Ovary (tissue), 9 donors: ENCODE measurements around the gene SYT14. TPM values are rescaled to one million over a fixed set of nuclear protein-coding genes. Genes with fewer than 3 reads are reported as not detected.
"Not testable (repeated sequence)": the region's sequence is repeated elsewhere in the genome, so short reads cannot be mapped to it uniquely, and the experiment has no call there.

ENCODE experiments used
- DNase-seq, 5 donors: peaks; one replicate each; pipeline ENCODE4 v3.0.0-alpha.2; 2019 to 2020
- H3K27ac ChIP-seq, 2 donors: fragments of 200-600 bp; one replicate each; pipeline versions ENCODE4 v1.5.1 to v1.8.0; 2019 to 2022
- H3K27me3 ChIP-seq: fragments of 200-600 bp; one replicate; pipeline ENCODE4 v1.8.0; 2022
- H3K36me3 ChIP-seq: fragments of 200-600 bp; sonication (generic); one replicate; pipeline ENCODE4 v1.5.1; 2019
- H3K4me1 ChIP-seq: one replicate; pipeline ENCODE4 v1.8.1; 2013; ENCODE audit warnings: mild to moderate bottlenecking, moderate library complexity; ENCODE audit not compliant: insufficient read depth
- H3K4me3 ChIP-seq: fragments of 200-600 bp; sonication (generic); one replicate; pipeline ENCODE4 v1.5.1; 2017
- H3K9me3 ChIP-seq, 2 donors: fragments of 200-600 bp in 1 of 2; sonication (generic) in 1 of 2; one replicate each; pipeline versions ENCODE4 v1.5.1 to v1.8.1; 2013 to 2019; ENCODE audit warnings: mild to moderate bottlenecking in 1 of 2, moderate library complexity in 1 of 2
- EP300 ChIP-seq: sonication (generic); formaldehyde crosslinking; IDR thresholded peaks from one replicate; pipeline ENCODE4 v1.6.1; 2017; ENCODE audit warnings: antibody characterized with exemption
- POLR2A ChIP-seq: fragments of 450-650 bp; IDR thresholded peaks from one replicate; pipeline ENCODE4 v1.6.1; 2017; ENCODE audit warnings: antibody characterized with exemption, mild to moderate bottlenecking, moderate library complexity
- WGBS, 3 donors: extraction: QIAGEN DNeasy Blood & Tissue Kit in 1 of 3; methylation state at CpG; one replicate each; pipeline versions ENCODE4 v1.1.5 to v1.1.7; 2013 to 2017; 5-methylcytosine and 5-hydroxymethylcytosine counted together
- intact Hi-C, 4 donors: fragments of 100-400 bp; cut with DNase I; formaldehyde crosslinking; loops; one replicate each; pipeline versions ENCODE4 v1.11.0 to v1.15.1; 2022 to 2023
- polyA plus RNA-seq, 2 donors: library from polyadenylated mRNA; stranded (reverse); fragments of 200-250 nt in 1 of 2; fragments of 350-450 nt in 1 of 2; fragmentation: Illumina TruSeq in 1 of 2; extraction: RNeasy Lipid Tissue Mini Kit (QIAGEN cat#74804) in 1 of 2; gene quantifications; one replicate each; pipeline ENCODE4 v1.2.3, GENCODE V29; 2013 to 2014
- total RNA-seq, 7 donors: library from RNA; depleted of rRNA in 2 of 7; stranded (reverse); fragments of >200 nt in 2 of 7; fragmentation: NEBNext Ultra II Directional in 3 of 7; extraction: Animal tissue kit (Norgen Biotek cat#: 25700) in 3 of 7; gene quantifications; one replicate each; pipeline versions ENCODE4 v1.1.0 to v1.2.4, GENCODE V29; 2016 to 2023
- TF ChIP-seq, protein P1 (sequence below), 3 donors: fragments of 450-650 bp in 2 of 3; fragments of 200-600 bp in 1 of 3; IDR thresholded peaks; one replicate each; pipeline versions ENCODE4 v1.5.1 to v1.8.0; 2016 to 2022; ENCODE audit warnings: antibody characterized with exemption in 3 of 3, mild to moderate bottlenecking in 1 of 3
- donor health status: DM: no; HTN: no; CAD: no; lungs with moderate emphysema.
- donor health status: DM: no; HTN: no; CAD: no.
- donor health status: Bipolar disorder and iron deficiency.
- donor health status: DM: yes; HTN: yes; CAD: no.
- donor health status: DM: no; HTN: no; CAD: no.
- donor health status: DM: yes; HTN: yes; CAD: no.

The SYT14 gene
- total and polyA plus RNA-seq, 9 donors: under 0.01 to 0.45 (median 0.15) TPM; not detected in 3

DNA sequence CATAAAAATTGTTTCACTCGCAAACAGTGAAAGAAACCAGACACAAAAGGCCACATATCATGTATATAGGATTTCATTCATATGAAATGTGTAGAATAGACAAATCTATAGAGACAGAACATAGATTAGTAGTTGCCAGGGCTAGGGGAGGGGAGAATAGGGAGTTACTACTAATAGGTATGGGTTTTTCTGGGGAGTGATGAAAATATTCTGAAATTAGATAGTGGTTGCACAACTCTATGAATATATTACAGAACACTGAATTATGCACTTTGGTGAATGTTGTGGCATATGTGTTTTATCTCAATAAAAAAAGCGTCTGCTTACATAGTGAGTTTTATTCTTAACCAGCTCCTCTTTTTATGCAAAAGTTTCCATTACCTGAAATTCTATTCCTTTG is 21.6 kb downstream of the SYT14 start:
- Histone ChIP-seq H3K27me3 (no peaks in the 10 kb centered on the region), H3K27ac (no peak overlapping the region), H3K9me3 (no peaks in the 10 kb centered on the region), H3K4me1 (no peaks in the 10 kb centered on the region), H3K4me3 (no peak overlapping the region), H3K36me3 (no peaks in the 10 kb centered on the region)
- no peak for DNase-seq
- 76 to 82% (median 76%) methylated on average over 2 of the region's 2 CpGs for WGBS, 3 donors
- TF ChIP-seq EP300 (no peak), POLR2A (no peak)
- TF ChIP-seq, protein P1, sequence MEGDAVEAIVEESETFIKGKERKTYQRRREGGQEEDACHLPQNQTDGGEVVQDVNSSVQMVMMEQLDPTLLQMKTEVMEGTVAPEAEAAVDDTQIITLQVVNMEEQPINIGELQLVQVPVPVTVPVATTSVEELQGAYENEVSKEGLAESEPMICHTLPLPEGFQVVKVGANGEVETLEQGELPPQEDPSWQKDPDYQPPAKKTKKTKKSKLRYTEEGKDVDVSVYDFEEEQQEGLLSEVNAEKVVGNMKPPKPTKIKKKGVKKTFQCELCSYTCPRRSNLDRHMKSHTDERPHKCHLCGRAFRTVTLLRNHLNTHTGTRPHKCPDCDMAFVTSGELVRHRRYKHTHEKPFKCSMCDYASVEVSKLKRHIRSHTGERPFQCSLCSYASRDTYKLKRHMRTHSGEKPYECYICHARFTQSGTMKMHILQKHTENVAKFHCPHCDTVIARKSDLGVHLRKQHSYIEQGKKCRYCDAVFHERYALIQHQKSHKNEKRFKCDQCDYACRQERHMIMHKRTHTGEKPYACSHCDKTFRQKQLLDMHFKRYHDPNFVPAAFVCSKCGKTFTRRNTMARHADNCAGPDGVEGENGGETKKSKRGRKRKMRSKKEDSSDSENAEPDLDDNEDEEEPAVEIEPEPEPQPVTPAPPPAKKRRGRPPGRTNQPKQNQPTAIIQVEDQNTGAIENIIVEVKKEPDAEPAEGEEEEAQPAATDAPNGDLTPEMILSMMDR (IDR thresholded peaks at IDR 0.05): no peak
- intact Hi-C loops: no loop called here

DNA sequence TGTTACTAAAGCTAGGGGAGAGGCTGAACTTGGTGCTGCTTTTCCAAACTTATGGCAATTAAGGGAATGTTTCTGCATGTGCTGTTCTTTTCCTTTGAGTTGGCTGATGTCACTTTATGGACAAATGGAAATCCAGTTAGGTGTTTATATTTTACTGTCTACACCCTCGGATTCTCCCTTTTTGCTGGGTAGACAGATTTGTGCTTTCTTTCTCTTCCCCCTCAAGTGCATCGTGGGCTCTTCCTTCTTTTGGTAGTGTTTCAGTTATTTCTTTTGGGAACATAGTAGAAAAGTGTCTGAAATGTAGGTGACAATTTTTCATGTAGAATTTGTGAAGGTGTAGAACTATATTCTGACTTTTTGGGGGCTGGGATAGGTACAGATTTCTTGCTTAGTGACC is 22.9 kb downstream of the SYT14 start:
- Histone ChIP-seq H3K27ac (no peak overlapping the region), H3K4me3 (no peak overlapping the region), H3K36me3 (no peaks in the 10 kb centered on the region), H3K27me3 (no peaks in the 10 kb centered on the region), H3K9me3 (no peaks in the 10 kb centered on the region), H3K4me1 (no peaks in the 10 kb centered on the region)
- no peak for DNase-seq
- intact Hi-C loops: no loop called here
- WGBS, 3 donors: 54 to 56% (median 55%) methylated on average over 2 of the region's 2 CpGs
- TF ChIP-seq EP300: no peak
- no peak for TF ChIP-seq POLR2A
- TF ChIP-seq, protein P1 (IDR thresholded peaks at IDR 0.05): no peak

DNA sequence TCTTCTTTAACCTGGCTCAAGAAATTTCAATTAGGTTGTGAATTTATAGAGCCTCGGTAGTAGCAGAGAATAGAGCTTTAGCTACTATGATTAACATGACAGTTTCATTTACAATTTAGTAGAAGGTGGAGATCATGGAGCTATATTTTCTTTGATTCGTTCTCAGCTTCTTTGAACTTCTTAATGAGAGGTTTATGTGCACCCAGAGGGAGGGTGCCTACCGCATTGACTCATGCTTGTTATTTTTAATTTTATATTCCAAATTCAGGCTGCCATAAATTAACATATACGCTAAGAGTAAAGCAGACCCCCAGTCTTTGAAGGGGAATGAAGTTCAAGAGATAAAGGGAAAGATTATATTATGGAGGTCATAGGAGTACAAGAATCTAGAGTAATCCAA is 24.4 kb downstream of the SYT14 start:
- WGBS, 3 donors: 13 to 18% (median 18%) methylated on average over 4 of the region's 4 CpGs
- TF ChIP-seq, protein P1 (IDR thresholded peaks at IDR 0.05): no peak
- no peak for TF ChIP-seq POLR2A
- no peak for TF ChIP-seq EP300
- DNase-seq: no peak
- Histone ChIP-seq H3K36me3 (no peaks in the 10 kb centered on the region), H3K27me3 (no peaks in the 10 kb centered on the region), H3K9me3 (no peaks in the 10 kb centered on the region), H3K4me3 (no peak overlapping the region), H3K27ac (no peak overlapping the region), H3K4me1 (no peaks in the 10 kb centered on the region)
- intact Hi-C loops: no loop called here

DNA sequence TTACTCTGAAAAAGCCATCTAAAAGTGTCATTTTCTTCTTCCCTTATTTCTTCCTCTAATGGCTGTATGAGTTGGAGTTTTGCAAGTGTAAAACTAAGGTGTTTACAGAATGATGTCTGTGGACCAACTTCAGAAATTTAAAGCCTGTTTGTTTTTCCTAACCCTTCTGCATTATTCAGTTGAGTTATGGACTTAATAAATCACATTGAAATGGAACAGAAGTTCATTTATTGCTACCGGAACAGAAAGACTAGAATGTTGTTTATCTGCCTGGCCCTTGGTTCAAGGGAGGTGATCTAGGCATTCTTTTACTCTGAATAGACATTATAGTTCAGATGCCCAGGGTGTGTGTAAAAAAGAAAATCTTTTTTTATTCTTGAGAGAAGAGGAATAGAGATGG is 24.8 kb downstream of the SYT14 start:
- Histone ChIP-seq H3K4me3 (no peak overlapping the region), H3K4me1 (no peaks in the 10 kb centered on the region), H3K9me3 (no peaks in the 10 kb centered on the region), H3K27me3 (no peaks in the 10 kb centered on the region), H3K36me3 (no peaks in the 10 kb centered on the region), H3K27ac (no peak overlapping the region)
- intact Hi-C loops: loop anchor here in 1 of 4 donors (1.0 kb wide), 1 partner anchor 32 kb away; no protein-coding TSS in a partner anchor
- DNase-seq: no peak
- TF ChIP-seq EP300 (no peak), POLR2A (no peak)
- WGBS, 3 donors: 2 to 10% (median 5%) methylated on average over 1 of the region's 1 CpG

DNA sequence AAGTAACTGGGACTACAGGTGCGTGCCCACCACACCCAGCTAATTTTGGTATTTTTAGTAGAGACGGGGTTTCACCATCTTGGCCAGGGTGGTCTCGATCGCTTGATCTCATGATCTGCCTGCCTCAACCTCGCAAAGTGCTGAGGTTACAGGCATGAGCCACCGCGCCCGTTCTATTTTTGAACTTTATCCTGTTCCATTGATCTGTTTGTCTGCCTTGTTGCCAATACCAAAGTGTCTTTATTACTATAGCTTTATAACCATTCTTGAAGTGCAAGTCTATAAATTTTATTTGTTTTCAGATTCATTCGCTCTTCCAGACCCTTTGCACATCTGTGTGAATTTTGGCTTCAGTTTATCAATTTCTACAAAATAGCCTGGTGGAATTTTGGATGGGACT is 28.0 kb downstream of the SYT14 start:
- H3K4me1 ChIP-seq: no peaks in the 10 kb centered on the region
- no peak for DNase-seq
- intact Hi-C loops: no loop called here
- no peak for TF ChIP-seq POLR2A
- TF ChIP-seq, protein P1 (IDR thresholded peaks at IDR 0.05): no peak
- no peak for TF ChIP-seq EP300
- no peak overlapping the region for H3K4me3 ChIP-seq
- WGBS, 3 donors: 91 to 97% (median 95%) methylated on average over 9 of the region's 9 CpGs
- H3K9me3 ChIP-seq: no peaks in the 10 kb centered on the region
- no peak overlapping the region for H3K27ac ChIP-seq
- no peaks in the 10 kb centered on the region for H3K27me3 ChIP-seq
- H3K36me3 ChIP-seq: no peaks in the 10 kb centered on the region

DNA sequence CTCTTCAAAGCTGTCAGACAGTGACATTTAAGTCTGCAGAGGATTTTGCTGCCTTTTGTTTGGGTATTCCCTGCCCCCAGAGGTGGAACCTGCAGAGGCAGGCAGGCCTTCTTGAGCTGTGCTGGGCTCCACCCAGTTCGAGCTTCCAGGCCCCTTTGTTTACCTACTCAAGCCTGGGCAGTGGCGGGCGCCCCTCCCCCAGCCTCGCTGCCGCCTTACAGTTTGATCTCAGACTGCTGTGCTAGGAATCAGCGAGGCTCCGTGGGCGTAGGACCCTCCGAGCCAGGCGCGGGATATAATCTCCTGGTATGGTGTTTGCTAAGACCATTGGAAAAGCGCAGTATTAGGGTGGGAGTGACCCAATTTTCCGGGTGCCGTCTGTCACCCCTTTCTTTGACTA is 40.7 kb downstream of the SYT14 start:
- DNase-seq, H3K27ac ChIP-seq, H3K27me3 ChIP-seq, H3K36me3 ChIP-seq, H3K4me1 ChIP-seq, H3K4me3 ChIP-seq, H3K9me3 ChIP-seq: not testable (repeated sequence)
- 79 to 86% (median 81%) methylated on average over 14 of the region's 14 CpGs for WGBS, 3 donors
- intact Hi-C loops: loop anchor here in 1 of 4 donors (10.0 kb wide), 1 partner anchor 1364 kb away; no protein-coding TSS in a partner anchor
